Vagina (tissue), 2 donors: ENCODE measurements around the gene CBY2.

Source experiments
- POLR2A ChIP-seq, 2 donors: fragments of 450-650 bp; IDR thresholded peaks; one replicate each; pipeline ENCODE4 v1.6.1; 2017; ENCODE audit warnings: antibody characterized with exemption in 2 of 2, mild to moderate bottlenecking in 2 of 2, moderate library complexity in 2 of 2
- TF ChIP-seq, protein P1 (sequence below), 3 experiments: fragments of 450-650 bp in 2 of 3; fragments of 200-600 bp in 1 of 3; sonication (generic) in 1 of 3; IDR thresholded peaks; one replicate each; pipeline ENCODE4 v1.5.1; 2017 to 2019; ENCODE audit warnings: antibody characterized with exemption in 3 of 3, mild to moderate bottlenecking in 2 of 3, moderate library complexity in 2 of 3

GRCh38 chr13:45678282-45678681 lies 23.8 kb upstream of the CBY2 start:
- no peak for TF ChIP-seq POLR2A (IDR thresholded peaks at IDR 0.05)
- TF ChIP-seq, protein P1, sequence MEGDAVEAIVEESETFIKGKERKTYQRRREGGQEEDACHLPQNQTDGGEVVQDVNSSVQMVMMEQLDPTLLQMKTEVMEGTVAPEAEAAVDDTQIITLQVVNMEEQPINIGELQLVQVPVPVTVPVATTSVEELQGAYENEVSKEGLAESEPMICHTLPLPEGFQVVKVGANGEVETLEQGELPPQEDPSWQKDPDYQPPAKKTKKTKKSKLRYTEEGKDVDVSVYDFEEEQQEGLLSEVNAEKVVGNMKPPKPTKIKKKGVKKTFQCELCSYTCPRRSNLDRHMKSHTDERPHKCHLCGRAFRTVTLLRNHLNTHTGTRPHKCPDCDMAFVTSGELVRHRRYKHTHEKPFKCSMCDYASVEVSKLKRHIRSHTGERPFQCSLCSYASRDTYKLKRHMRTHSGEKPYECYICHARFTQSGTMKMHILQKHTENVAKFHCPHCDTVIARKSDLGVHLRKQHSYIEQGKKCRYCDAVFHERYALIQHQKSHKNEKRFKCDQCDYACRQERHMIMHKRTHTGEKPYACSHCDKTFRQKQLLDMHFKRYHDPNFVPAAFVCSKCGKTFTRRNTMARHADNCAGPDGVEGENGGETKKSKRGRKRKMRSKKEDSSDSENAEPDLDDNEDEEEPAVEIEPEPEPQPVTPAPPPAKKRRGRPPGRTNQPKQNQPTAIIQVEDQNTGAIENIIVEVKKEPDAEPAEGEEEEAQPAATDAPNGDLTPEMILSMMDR (IDR thresholded peaks at IDR 0.05), result no peak
